K562 (cell line): ENCODE results near the gene ARPP21. TPM values are rescaled to one million over a fixed set of nuclear protein-coding genes. Genes with fewer than 3 reads are reported as not detected.

ENCODE experiments used
- ATAC-seq: fragments of 200-7000 bp; cut with Tn5 transposase; 3 replicates; pipeline ENCODE4 v1.9.1; 2020; ENCODE audit warnings: moderate library complexity
- BruUV-seq: library from RNA; stranded (reverse); fragments of 400-500 nt; replicated peaks from 2 replicates; lab custom pipeline; 2021; lab: Mats Ljungman, UMichigan
- CTCF ChIA-PET: fragments of 300-600 bp; formaldehyde crosslinking; extraction: SDS; loops from one replicate; lab custom pipeline; 2021; ENCODE audit warnings: low intra/inter-chr PET ratio; lab: Yijun Ruan, JAX
- POLR2A ChIA-PET: fragments of 300-600, 350-650 bp; sonication (Branson Sonifier 250); formaldehyde crosslinking; extraction: SDS; loops from one replicate; lab custom pipeline; 2021; ENCODE audit warnings: antibody characterized with exemption, inconsistent platforms; lab: Yijun Ruan, JAX
- DNase-seq, 4 experiments: peaks; one replicate each; pipeline versions ENCODE4 v3.0.0 to v3.0.0-alpha.2; 2011 to 2018; ENCODE audit warnings: low spot score in 3 of 4, mixed read lengths in 3 of 4; ENCODE audit errors: extremely low read depth in 1 of 4
- FAIRE-seq: peaks from 2 replicates; lab custom pipeline; 2011; peaks lifted over from hg19 to GRCh38; lab: Jason Lieb, UNC
- H2AFZ ChIP-seq: 2 replicates; pipeline ENCODE4 v1.6.0; 2011; ENCODE audit warnings: low read depth, low read length, control low read depth, inconsistent platforms
- H3K27ac ChIP-seq: fragments of 200-600 bp; 3 replicates; pipeline ENCODE4 v1.8.0; 2011; ENCODE audit warnings: low read depth, mild to moderate bottlenecking, control low read depth, inconsistent platforms, low read length, moderate library complexity, mixed read lengths; ENCODE audit errors: extremely low read depth
- H3K27me3 ChIP-seq, 2 experiments: fragments of 300-600 bp in 1 of 2; 2 replicates in 1 of 2; 3 replicates in 1 of 2; pipeline versions ENCODE4 v1.6.0 to v1.8.0; 2011; ENCODE audit warnings: inconsistent platforms in 2 of 2, low read length in 2 of 2, mild to moderate bottlenecking in 1 of 2, mixed read lengths in 1 of 2, moderate library complexity in 1 of 2; ENCODE audit not compliant: control insufficient read depth in 2 of 2, insufficient read depth in 2 of 2
- H3K36me3 ChIP-seq: fragments of 300-600 bp; 3 replicates; pipeline ENCODE4 v1.8.0; 2011; ENCODE audit warnings: mild to moderate bottlenecking, low read length, inconsistent platforms; ENCODE audit not compliant: control insufficient read depth, insufficient read depth
- H3K4me1 ChIP-seq, 2 experiments: fragments of 200-600 bp in 1 of 2; replicated peaks in 1 of 2; 2 replicates in 1 of 2; 3 replicates in 1 of 2; pipeline versions ENCODE4 v1.5.1 to v1.8.0; 2011; ENCODE audit warnings: inconsistent platforms in 2 of 2, low read length in 2 of 2, mild to moderate bottlenecking in 1 of 2, mixed read lengths in 1 of 2, moderate library complexity in 1 of 2; ENCODE audit not compliant: control insufficient read depth in 2 of 2, insufficient read depth in 2 of 2
- H3K4me2 ChIP-seq: 2 replicates; pipeline ENCODE4 v1.6.1; 2011; ENCODE audit warnings: low read length, control low read depth, inconsistent platforms, mixed read lengths; ENCODE audit not compliant: insufficient read depth
- H3K4me3 ChIP-seq: fragments of 200-600 bp; sonication (generic), shearing (Covaris generic); 2 replicates; pipeline ENCODE4 v1.5.1; 2016; ENCODE audit warnings: control low read depth, inconsistent platforms
- H3K79me2 ChIP-seq: fragments of 200-600 bp; 3 replicates; pipeline ENCODE4 v1.8.0; 2011; ENCODE audit warnings: low read length, inconsistent platforms; ENCODE audit not compliant: control insufficient read depth, insufficient read depth
- H3K9ac ChIP-seq, 2 experiments: 2 replicates each; pipeline versions ENCODE4 v1.6.0 to v1.6.1; 2011; ENCODE audit warnings: low read depth in 2 of 2, low read length in 2 of 2, control low read depth in 1 of 2, inconsistent platforms in 1 of 2, mild to moderate bottlenecking in 1 of 2, mixed read lengths in 1 of 2; ENCODE audit not compliant: insufficient read depth in 1 of 2
- H3K9me1 ChIP-seq: one replicate; pipeline ENCODE4 v1.6.0; 2011; ENCODE audit warnings: inconsistent platforms, mild to moderate bottlenecking, low read length, moderate library complexity; ENCODE audit not compliant: control insufficient read depth, insufficient read depth
- H3K9me3 ChIP-seq: replicated peaks from 2 replicates; pipeline ENCODE4 v1.5.1; 2011; ENCODE audit warnings: low read depth, low read length, inconsistent platforms; ENCODE audit not compliant: control insufficient read depth, insufficient read depth
- H4K20me1 ChIP-seq: replicated peaks from 2 replicates; pipeline ENCODE4 v1.6.1; 2011; ENCODE audit warnings: low read length, inconsistent platforms, mixed read lengths; ENCODE audit not compliant: control insufficient read depth, insufficient read depth
- DACH1 ChIP-seq: fragments of 450-650 bp; IDR thresholded peaks from 2 replicates; pipeline ENCODE4 v1.6.1; 2018; ENCODE audit not compliant: partially characterized antibody
- GTF2E2 ChIP-seq: fragments of 200-800 bp; sonication (Bioruptor generic); IDR thresholded peaks from 2 replicates; pipeline ENCODE4 v1.6.1; 2016; ENCODE audit warnings: missing genetic modification characterization, missing compliant biosample characterization
- ZNF282 ChIP-seq: sonication (generic); formaldehyde crosslinking; IDR thresholded peaks from 2 replicates; pipeline ENCODE4 v1.8.1; 2023; ENCODE audit warnings: missing genetic modification reagents
- ZNF592 ChIP-seq: fragments of 450-650 bp; IDR thresholded peaks from 2 replicates; pipeline ENCODE4 v1.6.1; 2017; ENCODE audit warnings: antibody characterized with exemption, mild to moderate bottlenecking
- in situ Hi-C: fragments of 300-500 bp; cut with MboI; formaldehyde crosslinking; loops from 4 replicates; pipeline ENCODE4 v1.15.0; 2018; ENCODE audit warnings: inconsistent platforms, mixed read lengths
- intact Hi-C: fragments of 100-400 bp; cut with micrococcal nuclease; formaldehyde crosslinking; loops from 2 replicates; pipeline ENCODE4 v1.14.2; 2022
- polyA plus RNA-seq, 8 experiments: library from polyadenylated mRNA; depleted of rRNA in 4 of 8; stranded (reverse) in 5 of 8; unstranded in 3 of 8; fragments of >200 nt; fragmentation: Nextera tagmentation in 2 of 8; fragmentation: Illumina TruSeq in 1 of 8; extraction: Ambion mirVana in 2 of 8; extraction: Trizol in 1 of 8; gene quantifications; 2 replicates each; pipeline versions ENCODE4 v1.2.1 to v1.2.3, GENCODE V29; 2011 to 2014; ENCODE audit warnings: inconsistent platforms in 1 of 8, missing spikeins in 1 of 8
- total RNA-seq, 7 experiments: library from RNA; depleted of rRNA in 6 of 7; stranded (reverse); fragments of >200 nt in 6 of 7; fragmentation: Illumina TruSeq in 2 of 7; extraction: Trizol in 2 of 7; gene quantifications; 2 replicates each; pipeline versions ENCODE4 v1.2.1 to v1.2.3, GENCODE V29; 2011 to 2021; ENCODE audit warnings: low replicate concordance in 1 of 7

The ARPP21 gene
- total and polyA plus RNA-seq, 9 of the 15 experiments (the other 6 are each of a cell fraction or from before 2014, with no cell fraction given), result not detected

- Histone ChIP-seq H3K27ac (no peak overlapping the region), H3K4me3 (no peak overlapping the region), H3K36me3 (no peaks in the 10 kb centered on the region), H3K9me3 (no peaks in the 10 kb centered on the region; the same call in 1 of the 2 replicates), H3K79me2 (no peaks in the 10 kb centered on the region), H3K9ac (no peak overlapping the region), H4K20me1 (no peaks in the 10 kb centered on the region), H3K9me1 (no peaks in the 10 kb centered on the region), H3K4me1 (no peaks in the 10 kb centered on the region), H3K27me3 (no peaks in the 10 kb centered on the region)
- intact Hi-C loops, result no loop called here
- DNase-seq, result no peak
- FAIRE-seq, result no peak
- POLR2A ChIA-PET, result no interaction called here
- no peak for ATAC-seq
- in situ Hi-C loops, result no loop called here
- BruUV-seq, result no TSS peak
- TF ChIP-seq GTF2E2 (no peak), ZNF592 (no peak), DACH1 (no peak), ZNF282 (CRISPR knock-in tag) (no peak)
- TF ChIP-seq, all 486 proteins: peak for 0
- CTCF ChIA-PET, result no interaction called here
- no peak overlapping the region for H2AFZ ChIP-seq
- H3K4me2 ChIP-seq, result no peak overlapping the region
These were observed 84.3 kb downstream of the ARPP21 start for GRCh38 chr3:35723480-35724097.
